GM21515 (cell line): Measurements from ENCODE around the gene TENM3.

ENCODE experiments used
- ATAC-seq: cut with Tn5 transposase; IDR thresholded peaks from one replicate; pipeline ENCODE4 v1.9.1; 2021; ENCODE audit not compliant: unreplicated experiment

The TENM3 gene

GRCh38 chr4:182251116-182251515 is 7.9 kb downstream of the TENM3 start:
- ATAC-seq, result no peak

- ATAC-seq, result no peak
These were observed 9.0 kb downstream of the TENM3 start for GRCh38 chr4:182252220-182252619.

- no peak for ATAC-seq
These were observed 11.0 kb downstream of the TENM3 start for GRCh38 chr4:182254026-182254780.

GRCh38 chr4:182255441-182256190 is 12.4 kb downstream of the TENM3 start:
- no peak for ATAC-seq

- ATAC-seq, result no peak
These were observed 13.8 kb downstream of the TENM3 start for GRCh38 chr4:182257016-182257415.

- no peak for ATAC-seq
These were observed 14.3 kb downstream of the TENM3 start for GRCh38 chr4:182257503-182257902.

- no peak for ATAC-seq
These were observed 15.3 kb downstream of the TENM3 start for GRCh38 chr4:182258441-182259000.

GRCh38 chr4:182261651-182262223 is 18.5 kb downstream of the TENM3 start:
- no peak for ATAC-seq

- no peak for ATAC-seq
These were observed 20.4 kb downstream of the TENM3 start for GRCh38 chr4:182263562-182263961.

- no peak for ATAC-seq
These were observed 21.0 kb downstream of the TENM3 start for GRCh38 chr4:182264139-182264752.

- ATAC-seq, result no peak
These were observed 22.7 kb downstream of the TENM3 start for GRCh38 chr4:182265881-182266280.

GRCh38 chr4:182267048-182267447 is 23.8 kb downstream of the TENM3 start:
- ATAC-seq, result no peak

GRCh38 chr4:182268966-182269365 is 25.8 kb downstream of the TENM3 start:
- no peak for ATAC-seq

- no peak for ATAC-seq
These were observed 28.5 kb downstream of the TENM3 start for GRCh38 chr4:182271731-182272130.

- ATAC-seq, result no peak
These were observed 28.9 kb downstream of the TENM3 start for GRCh38 chr4:182272151-182272550.

- ATAC-seq, result no peak
These were observed 30.2 kb downstream of the TENM3 start for GRCh38 chr4:182273191-182273935.

GRCh38 chr4:182276210-182277109 is 33.3 kb downstream of the TENM3 start:
- no peak for ATAC-seq

GRCh38 chr4:182277377-182277776 is 34.2 kb downstream of the TENM3 start:
- ATAC-seq, result no peak

GRCh38 chr4:182278729-182279128 is 35.5 kb downstream of the TENM3 start:
- ATAC-seq, result no peak
